Fibroblast of lung (primary cell): ENCODE results near the gene ITIH1. TPM values are rescaled to one million over a fixed set of nuclear protein-coding genes. Genes with fewer than 3 reads are reported as not detected.

ENCODE experiments used
- DNase-seq, 2 donors: peaks; one replicate each; pipeline versions ENCODE4 v3.0.0 to v3.0.0-alpha.2; 2010; ENCODE audit warnings: low read depth in 2 of 2
- H2AFZ ChIP-seq: 2 replicates; pipeline ENCODE4 v1.5.1; 2012; ENCODE audit warnings: low read length, control low read depth, inconsistent platforms
- H3K27ac ChIP-seq: 2 replicates; pipeline ENCODE4 v1.5.1; 2011; ENCODE audit warnings: low read length, control low read depth; ENCODE audit not compliant: insufficient read depth
- H3K27me3 ChIP-seq: 2 replicates; pipeline ENCODE4 v1.5.1; 2011; ENCODE audit warnings: mild to moderate bottlenecking, low read length; ENCODE audit not compliant: control insufficient read depth, insufficient read depth
- H3K36me3 ChIP-seq: 2 replicates; pipeline ENCODE4 v1.5.1; 2011; ENCODE audit warnings: low read length; ENCODE audit not compliant: control insufficient read depth, insufficient read depth
- H3K4me1 ChIP-seq: 2 replicates; pipeline ENCODE4 v1.5.1; 2011; ENCODE audit warnings: low read length; ENCODE audit not compliant: control insufficient read depth, insufficient read depth; ENCODE audit errors: extremely low read depth
- H3K4me2 ChIP-seq: 2 replicates; pipeline ENCODE4 v1.5.1; 2011; ENCODE audit warnings: low read length, control low read depth; ENCODE audit not compliant: insufficient read depth; ENCODE audit errors: extremely low read depth
- H3K4me3 ChIP-seq, 4 experiments: fragments of 200-600 bp in 1 of 4; sonication (generic) in 1 of 4; replicated peaks in 1 of 4; 2 replicates each; pipeline ENCODE4 v1.5.1; 2011 to 2016; ENCODE audit warnings: low read length in 4 of 4, low read depth in 3 of 4, mild to moderate bottlenecking in 3 of 4, control low read depth in 2 of 4, inconsistent platforms in 1 of 4, mixed read lengths in 1 of 4; ENCODE audit not compliant: insufficient read depth in 1 of 4; ENCODE audit errors: control extremely low read depth in 1 of 4
- H3K79me2 ChIP-seq: 2 replicates; pipeline ENCODE4 v1.5.1; 2012; ENCODE audit warnings: mild to moderate bottlenecking, low read length, inconsistent platforms; ENCODE audit not compliant: control insufficient read depth, insufficient read depth
- H3K9ac ChIP-seq: 2 replicates; pipeline ENCODE4 v1.5.1; 2011; ENCODE audit warnings: mild to moderate bottlenecking, low read length, control low read depth; ENCODE audit not compliant: insufficient read depth
- H3K9me3 ChIP-seq: 2 replicates; pipeline ENCODE4 v1.5.1; 2012; ENCODE audit warnings: low read depth, low read length; ENCODE audit not compliant: control insufficient read depth, insufficient read depth
- H4K20me1 ChIP-seq: 2 replicates; pipeline ENCODE4 v1.5.1; 2011; ENCODE audit warnings: low read length; ENCODE audit not compliant: control insufficient read depth, insufficient read depth; ENCODE audit errors: extremely low read depth
- EZH2 ChIP-seq: IDR thresholded peaks from 2 replicates; pipeline ENCODE4 v1.5.1; 2012; ENCODE audit warnings: low read length, control low read depth, mild to moderate bottlenecking; ENCODE audit errors: missing control alignments
- polyA plus RNA-seq, 2 donors: library from polyadenylated mRNA; depleted of rRNA in 1 of 2; stranded (reverse) in 1 of 2; unstranded in 1 of 2; fragments of >200 nt; gene quantifications; 2 replicates each; pipeline ENCODE4 v1.2.1, GENCODE V29; 2011 to 2012; ENCODE audit warnings: missing spikeins in 1 of 2
- total RNA-seq: library from RNA; depleted of rRNA; stranded (reverse); fragments of >200 nt; gene quantifications from 2 replicates; pipeline ENCODE4 v1.2.1, GENCODE V29; 2014
- TF ChIP-seq, protein P1 (sequence below), 2 donors: IDR thresholded peaks in 1 of 2; conservative IDR thresholded peaks in 1 of 2; 1 replicate in 1 of 2; 2 replicates in 1 of 2; pipeline ENCODE4 v1.5.1; 2011 to 2012; ENCODE audit warnings: low read length in 2 of 2, control low read depth in 1 of 2, inconsistent platforms in 1 of 2, low read depth in 1 of 2, mild to moderate bottlenecking in 1 of 2

Gene ITIH1
- total and polyA plus RNA-seq, 2 donors (not counting 1 experiment from before 2014, with no cell fraction given): not detected

DNA sequence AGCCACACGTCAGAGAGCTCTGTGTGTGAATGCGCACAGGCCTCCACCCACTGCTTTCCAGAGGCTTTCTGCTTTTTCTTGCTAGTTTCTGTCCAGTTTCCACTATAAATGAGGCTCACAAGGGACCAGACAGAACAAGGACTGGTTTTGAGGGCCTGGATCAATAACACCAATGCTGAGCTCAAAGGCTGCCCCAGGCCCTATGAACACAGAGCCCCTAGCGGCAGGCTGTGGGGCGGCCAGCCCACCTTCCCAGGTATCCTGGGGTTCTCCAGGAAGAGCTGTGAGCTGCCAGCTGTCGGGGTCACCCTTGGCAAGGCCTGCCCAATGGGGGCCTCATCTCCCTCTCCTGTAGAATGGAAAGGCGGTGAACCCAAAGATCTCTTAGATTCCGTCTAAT lies 15.0 kb downstream of the ITIH1 start:
- no peak for DNase-seq
- H3K27ac ChIP-seq: no peak overlapping the region
- no peaks in the 10 kb centered on the region for H3K36me3 ChIP-seq
- peaks cover 8% of the 10 kb centered on the region for H3K27me3 ChIP-seq
- H2AFZ ChIP-seq: no peak overlapping the region
- no peak for TF ChIP-seq EZH2
- TF ChIP-seq, protein P1, sequence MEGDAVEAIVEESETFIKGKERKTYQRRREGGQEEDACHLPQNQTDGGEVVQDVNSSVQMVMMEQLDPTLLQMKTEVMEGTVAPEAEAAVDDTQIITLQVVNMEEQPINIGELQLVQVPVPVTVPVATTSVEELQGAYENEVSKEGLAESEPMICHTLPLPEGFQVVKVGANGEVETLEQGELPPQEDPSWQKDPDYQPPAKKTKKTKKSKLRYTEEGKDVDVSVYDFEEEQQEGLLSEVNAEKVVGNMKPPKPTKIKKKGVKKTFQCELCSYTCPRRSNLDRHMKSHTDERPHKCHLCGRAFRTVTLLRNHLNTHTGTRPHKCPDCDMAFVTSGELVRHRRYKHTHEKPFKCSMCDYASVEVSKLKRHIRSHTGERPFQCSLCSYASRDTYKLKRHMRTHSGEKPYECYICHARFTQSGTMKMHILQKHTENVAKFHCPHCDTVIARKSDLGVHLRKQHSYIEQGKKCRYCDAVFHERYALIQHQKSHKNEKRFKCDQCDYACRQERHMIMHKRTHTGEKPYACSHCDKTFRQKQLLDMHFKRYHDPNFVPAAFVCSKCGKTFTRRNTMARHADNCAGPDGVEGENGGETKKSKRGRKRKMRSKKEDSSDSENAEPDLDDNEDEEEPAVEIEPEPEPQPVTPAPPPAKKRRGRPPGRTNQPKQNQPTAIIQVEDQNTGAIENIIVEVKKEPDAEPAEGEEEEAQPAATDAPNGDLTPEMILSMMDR (conservative IDR thresholded peaks at IDR 0.05 in 1 of 2, IDR thresholded peaks at IDR 0.05 in 1 of 2; ENCODE audit: low read depth in 1 of 2, low read length in 2 of 2): peak in 1 of 2 donors; percentile 6
- H3K79me2 ChIP-seq: no peaks in the 10 kb centered on the region
- no peaks in the 10 kb centered on the region for H3K4me1 ChIP-seq
- no peak overlapping the region for H3K9ac ChIP-seq
- H3K4me2 ChIP-seq: no peak overlapping the region
- H3K9me3 ChIP-seq: no peaks in the 10 kb centered on the region
- no peaks in the 10 kb centered on the region for H4K20me1 ChIP-seq
- H3K4me3 ChIP-seq: no peak overlapping the region

DNA sequence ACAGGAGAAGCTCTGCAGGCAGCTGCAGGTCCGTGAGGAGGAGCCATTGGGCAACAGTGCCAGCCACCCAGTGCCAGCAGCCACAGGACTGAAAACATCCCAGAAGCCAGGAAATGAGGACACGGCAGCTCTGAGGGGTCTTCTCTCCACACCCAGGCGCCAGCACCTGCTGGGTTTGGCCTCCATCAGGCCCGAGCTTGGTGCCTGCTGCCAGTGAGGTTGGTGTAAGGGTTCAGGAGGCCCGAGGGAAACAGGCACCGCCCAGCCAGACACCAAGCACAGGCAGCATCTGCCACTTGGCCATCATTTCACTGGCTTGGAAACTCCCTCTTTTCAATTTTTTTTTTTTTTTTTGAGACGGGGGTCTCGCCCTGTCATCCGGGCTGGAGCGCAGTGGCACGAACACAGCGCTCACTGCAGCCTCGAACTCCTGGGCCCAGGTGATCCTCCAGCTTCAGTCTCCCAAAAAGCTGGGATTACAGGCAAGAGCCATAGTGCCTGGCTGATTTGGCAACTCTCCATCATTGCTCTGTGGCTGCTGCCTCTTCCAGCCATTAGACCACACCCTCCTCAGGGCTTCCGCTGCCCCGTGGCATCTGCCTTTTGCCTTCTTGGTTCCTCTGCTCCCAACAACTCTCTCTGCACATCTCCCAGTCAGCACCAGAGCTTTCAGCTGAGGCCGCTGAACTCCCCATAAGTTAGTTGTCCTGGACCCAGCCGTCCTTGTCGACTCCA lies 15.7 kb downstream of the ITIH1 start:
- Histone ChIP-seq H3K36me3 (no peaks in the 10 kb centered on the region), H4K20me1 (no peaks in the 10 kb centered on the region), H3K4me3 (no peak overlapping the region), H3K79me2 (no peaks in the 10 kb centered on the region), H3K27ac (no peak overlapping the region), H3K9me3 (no peaks in the 10 kb centered on the region), H2AFZ (no peak overlapping the region), H3K4me1 (no peaks in the 10 kb centered on the region), H3K9ac (no peak overlapping the region), H3K27me3 (peaks cover 8% of the 10 kb centered on the region), H3K4me2 (no peak overlapping the region)
- DNase-seq: peak; percentile 7 to 11
- TF ChIP-seq EZH2: no peak
- TF ChIP-seq, protein P1 (conservative IDR thresholded peaks at IDR 0.05 in 1 of 2, IDR thresholded peaks at IDR 0.05 in 1 of 2; ENCODE audit: low read depth in 1 of 2, low read length in 2 of 2): no peak

DNA sequence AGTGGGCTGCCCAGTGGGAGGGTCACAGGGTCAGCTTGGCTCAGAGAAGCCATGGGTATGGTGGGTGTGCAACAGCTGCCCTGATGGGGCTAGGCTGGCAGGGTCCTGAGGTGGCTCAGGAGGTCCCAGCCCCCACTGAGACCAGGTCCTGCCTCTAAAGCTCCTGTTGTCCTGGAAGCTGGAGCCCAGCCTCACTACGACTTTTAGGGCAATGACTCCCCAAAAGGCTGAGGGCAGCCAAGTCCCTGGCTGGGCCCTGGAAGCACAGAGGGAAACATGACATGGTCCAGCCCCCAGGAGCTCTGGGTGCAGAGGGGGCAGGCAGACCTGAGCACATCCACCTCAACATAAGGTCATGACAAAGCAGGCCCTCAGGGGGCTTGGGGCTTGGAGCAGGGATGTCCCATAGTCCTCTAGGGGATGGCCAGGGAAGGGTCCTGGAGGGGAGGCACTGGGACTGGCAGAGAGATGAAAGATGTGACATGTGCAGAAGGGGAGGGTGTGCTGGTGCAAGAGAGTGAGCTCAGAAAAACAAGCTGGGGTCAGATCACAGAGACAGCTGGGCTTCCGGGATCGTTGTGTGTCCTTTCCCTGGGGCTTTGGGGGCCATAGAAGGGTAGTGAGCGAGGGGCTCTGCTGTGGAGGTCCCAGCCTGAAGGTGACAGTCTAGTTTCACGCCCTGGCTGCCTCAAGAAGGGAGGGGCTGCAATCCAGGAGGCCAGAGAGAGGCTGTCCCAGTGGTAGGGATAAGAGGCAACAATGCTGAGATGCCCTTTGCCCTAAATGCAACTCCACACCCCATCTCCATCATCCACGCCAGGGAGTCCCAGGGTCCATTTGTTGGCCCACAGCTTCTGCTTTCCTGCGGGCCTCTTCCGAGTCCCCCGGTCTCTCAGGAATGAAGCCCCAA lies 16.6 kb downstream of the ITIH1 start:
- Histone ChIP-seq H3K27me3 (peaks cover 8% of the 10 kb centered on the region), H3K9me3 (no peaks in the 10 kb centered on the region), H4K20me1 (no peaks in the 10 kb centered on the region), H3K4me1 (no peaks in the 10 kb centered on the region), H3K9ac (no peak overlapping the region), H3K36me3 (no peaks in the 10 kb centered on the region), H3K4me2 (no peak overlapping the region), H2AFZ (no peak overlapping the region), H3K4me3 (no peak overlapping the region), H3K27ac (no peak overlapping the region), H3K79me2 (no peaks in the 10 kb centered on the region)
- TF ChIP-seq, protein P1 (conservative IDR thresholded peaks at IDR 0.05 in 1 of 2, IDR thresholded peaks at IDR 0.05 in 1 of 2; ENCODE audit: low read depth in 1 of 2, low read length in 2 of 2): no peak
- TF ChIP-seq EZH2: no peak
- DNase-seq: no peak
